ENCODE measurements around the gene LRRC4B.

- no peak for TF ChIP-seq EZH2 (IDR thresholded peaks at IDR 0.05; ENCODE audit: low read length, missing control alignments)
- TF ChIP-seq CTCF (conservative IDR thresholded peaks at IDR 0.05 in 1 of 2, IDR thresholded peaks at IDR 0.05 in 1 of 2; ENCODE audit: low read depth in 1 of 2, low read length in 2 of 2), result peak in 1 of 2 donors; percentile 5
These were observed 68.0 kb downstream of the LRRC4B start for GRCh38 chr19:50500060-50500752.

Data from fibroblast of lung (primary cell).